GM21360 (cell line): ENCODE data around the gene ERAP2.
"Not testable (repeated sequence)": the region's sequence is repeated elsewhere in the genome, so short reads cannot be mapped to it uniquely, and the experiment has no call there.

Experiments
- ATAC-seq: cut with Tn5 transposase; IDR thresholded peaks from one replicate; pipeline ENCODE4 v1.9.1; 2021; ENCODE audit warnings: mild to moderate bottlenecking, moderate library complexity; ENCODE audit not compliant: unreplicated experiment

Gene ERAP2, protein sequence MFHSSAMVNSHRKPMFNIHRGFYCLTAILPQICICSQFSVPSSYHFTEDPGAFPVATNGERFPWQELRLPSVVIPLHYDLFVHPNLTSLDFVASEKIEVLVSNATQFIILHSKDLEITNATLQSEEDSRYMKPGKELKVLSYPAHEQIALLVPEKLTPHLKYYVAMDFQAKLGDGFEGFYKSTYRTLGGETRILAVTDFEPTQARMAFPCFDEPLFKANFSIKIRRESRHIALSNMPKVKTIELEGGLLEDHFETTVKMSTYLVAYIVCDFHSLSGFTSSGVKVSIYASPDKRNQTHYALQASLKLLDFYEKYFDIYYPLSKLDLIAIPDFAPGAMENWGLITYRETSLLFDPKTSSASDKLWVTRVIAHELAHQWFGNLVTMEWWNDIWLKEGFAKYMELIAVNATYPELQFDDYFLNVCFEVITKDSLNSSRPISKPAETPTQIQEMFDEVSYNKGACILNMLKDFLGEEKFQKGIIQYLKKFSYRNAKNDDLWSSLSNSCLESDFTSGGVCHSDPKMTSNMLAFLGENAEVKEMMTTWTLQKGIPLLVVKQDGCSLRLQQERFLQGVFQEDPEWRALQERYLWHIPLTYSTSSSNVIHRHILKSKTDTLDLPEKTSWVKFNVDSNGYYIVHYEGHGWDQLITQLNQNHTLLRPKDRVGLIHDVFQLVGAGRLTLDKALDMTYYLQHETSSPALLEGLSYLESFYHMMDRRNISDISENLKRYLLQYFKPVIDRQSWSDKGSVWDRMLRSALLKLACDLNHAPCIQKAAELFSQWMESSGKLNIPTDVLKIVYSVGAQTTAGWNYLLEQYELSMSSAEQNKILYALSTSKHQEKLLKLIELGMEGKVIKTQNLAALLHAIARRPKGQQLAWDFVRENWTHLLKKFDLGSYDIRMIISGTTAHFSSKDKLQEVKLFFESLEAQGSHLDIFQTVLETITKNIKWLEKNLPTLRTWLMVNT

DNA sequence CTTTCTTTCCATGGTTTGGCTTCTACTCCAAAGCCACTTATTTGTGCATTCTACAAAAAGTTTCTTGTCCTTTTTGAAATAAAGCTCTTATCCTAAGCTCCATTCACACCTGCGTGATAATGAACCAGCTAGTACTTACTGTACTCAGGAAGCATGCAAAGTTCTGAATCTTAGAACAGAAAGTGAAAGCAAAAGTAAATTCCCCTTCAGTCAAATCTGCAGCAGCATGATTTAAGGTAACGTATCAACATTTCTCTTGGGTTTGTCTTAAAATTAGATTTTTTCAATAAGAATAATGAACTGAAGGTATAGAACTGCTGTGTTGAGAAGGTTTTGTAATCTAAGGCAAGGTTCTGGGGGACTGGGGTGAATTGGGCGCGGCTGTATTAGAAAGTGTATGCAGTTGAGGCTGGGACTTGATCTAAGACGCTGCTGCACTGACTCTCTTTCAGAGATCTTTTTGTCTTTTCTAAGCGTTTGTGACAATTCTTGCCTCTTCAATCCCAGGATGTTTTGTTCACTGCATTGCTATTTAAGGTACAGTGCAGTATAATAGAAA is at the start of gene ERAP2:
Gene ERAP2, plus strand, starts transcription at position 209 of the 559 bp plus-strand sequence. CDS start 3,186 bp downstream, outside the sequence.
- ATAC-seq = peak; percentile 41

DNA sequence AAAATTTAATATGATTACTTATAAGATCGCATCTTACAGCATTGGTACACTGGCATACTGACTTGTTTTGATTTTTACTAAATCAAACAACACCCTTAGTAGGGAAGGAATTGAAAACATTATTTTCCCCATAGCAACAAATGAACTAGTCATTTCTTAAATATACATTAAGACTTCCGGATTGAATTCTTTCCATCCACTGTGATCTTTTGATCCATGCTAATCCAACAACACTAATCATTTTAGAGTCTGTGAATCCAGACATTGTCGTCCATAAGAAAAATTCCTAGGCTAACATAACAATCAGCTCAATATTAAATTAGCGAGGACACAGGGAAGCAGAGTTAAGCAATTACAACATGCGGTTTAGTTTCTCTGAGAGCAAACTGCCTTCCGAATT is 47.0 kb upstream of the ERAP2 start:
- no peak for ATAC-seq

DNA sequence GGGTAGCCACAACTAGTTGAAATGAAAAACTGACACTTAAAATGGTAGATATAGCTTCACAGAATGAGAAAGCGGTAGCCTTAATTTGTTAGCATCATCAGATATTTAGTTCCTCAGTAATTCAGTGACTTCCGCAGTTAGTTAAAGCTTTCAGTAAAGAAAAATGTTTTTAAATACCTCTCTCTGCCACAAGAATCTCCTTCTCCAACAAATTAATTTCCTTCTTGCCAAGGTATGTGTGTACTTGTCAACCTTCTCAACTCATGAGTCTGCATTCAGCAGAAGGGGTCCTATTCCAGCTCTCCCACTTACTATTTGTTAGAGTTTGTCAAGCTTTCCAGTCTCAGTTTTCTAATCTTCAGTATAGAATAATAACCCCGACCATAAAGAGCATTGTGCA is 42.3 kb upstream of the ERAP2 start:
- ATAC-seq = no peak

DNA sequence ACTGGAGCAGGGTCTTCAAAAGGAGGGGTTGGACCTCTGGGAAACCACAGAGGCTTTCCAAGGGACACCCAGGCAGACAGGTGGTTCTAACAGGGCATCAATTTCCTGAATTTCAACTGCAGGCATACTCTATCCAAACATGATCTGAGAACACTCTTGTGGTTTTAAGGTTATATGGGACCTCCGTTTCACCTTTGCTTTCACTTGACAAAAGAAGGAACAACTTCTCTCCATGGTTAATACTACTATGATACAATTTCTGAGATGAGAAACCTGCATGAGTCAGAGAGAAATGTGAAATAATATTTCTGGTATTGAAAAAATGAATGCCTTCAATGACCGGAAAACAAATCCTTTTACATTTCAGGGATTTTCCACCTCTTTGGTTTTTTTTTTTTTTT is 40.5 kb upstream of the ERAP2 start:
- ATAC-seq = no peak

DNA sequence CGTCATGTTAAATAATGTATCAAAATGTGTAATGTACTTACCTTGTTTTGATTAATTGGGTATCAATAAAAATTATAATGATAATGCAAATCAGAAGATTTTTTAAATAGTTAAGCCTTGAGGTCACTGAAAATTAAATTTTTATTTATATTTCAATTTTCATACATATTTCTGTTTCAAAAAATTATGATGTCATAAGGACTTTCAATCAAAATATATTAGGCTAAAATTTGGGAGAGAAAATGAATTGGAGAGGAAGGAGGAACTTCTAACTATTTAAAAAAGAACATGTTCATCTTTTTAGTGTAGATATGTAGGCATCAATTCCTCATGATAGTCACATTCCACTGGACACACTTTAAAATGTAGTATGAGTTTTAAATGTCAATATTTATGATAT is 39.5 kb upstream of the ERAP2 start:
- ATAC-seq = no peak

DNA sequence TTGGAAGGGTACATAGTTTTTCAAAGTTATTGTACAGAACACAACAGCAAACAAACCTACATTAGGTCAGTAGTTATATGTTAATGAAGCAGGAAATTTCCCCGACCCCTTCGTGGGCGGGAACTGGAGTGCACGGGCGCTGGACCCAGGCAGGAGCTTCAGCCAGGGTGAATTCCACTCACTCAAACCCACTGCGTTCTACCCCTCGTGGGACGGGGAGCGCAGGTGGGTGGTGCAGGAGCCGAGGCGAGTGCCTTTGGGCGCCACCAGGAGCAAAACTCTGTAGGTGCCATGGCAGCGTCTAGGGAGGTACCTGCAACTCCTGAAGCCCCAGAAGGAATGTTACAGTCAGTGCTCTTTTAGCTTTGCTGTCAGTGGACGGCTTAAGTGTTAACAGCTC is 39.0 kb upstream of the ERAP2 start:
- ATAC-seq = no peak

DNA sequence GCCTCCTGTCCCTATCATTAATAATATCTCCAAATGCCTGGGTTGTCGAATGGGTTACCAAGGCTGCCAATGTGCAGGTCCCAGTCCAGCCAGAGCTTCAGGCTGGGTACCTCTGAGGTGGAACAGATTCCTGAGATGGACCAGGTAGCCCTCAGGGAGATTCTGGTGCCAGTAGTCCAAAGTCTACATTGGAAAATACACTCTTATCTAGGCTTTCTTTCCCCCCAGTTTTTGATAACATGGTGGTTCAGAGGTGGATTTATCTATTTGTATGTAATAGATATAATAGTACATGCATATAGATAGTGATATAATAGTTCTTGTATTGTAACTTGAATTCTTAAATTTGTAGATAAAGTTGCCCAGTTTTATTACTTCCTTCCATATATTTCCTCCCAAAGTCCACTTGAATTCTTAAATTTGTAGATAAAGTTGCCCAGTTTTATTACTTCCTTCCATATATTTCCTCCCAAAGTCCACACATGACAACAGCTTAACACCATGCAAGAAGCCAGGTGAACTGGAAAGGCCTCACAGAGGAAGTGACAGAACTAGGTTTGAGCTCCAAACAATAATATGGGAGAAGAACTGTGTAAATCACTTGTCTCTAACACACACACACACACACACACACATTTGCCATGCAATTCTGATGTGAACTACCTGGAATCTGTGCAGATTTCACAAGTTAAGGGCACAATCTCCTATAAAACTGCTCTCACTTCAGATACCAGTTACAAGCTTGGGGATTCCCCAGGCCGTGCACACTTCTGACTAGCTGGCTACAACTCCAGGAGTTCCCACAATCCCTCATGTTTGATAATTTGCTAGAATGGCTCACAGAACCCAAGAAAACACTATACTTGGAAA is 37.9 kb upstream of the ERAP2 start:
- no peak for ATAC-seq

DNA sequence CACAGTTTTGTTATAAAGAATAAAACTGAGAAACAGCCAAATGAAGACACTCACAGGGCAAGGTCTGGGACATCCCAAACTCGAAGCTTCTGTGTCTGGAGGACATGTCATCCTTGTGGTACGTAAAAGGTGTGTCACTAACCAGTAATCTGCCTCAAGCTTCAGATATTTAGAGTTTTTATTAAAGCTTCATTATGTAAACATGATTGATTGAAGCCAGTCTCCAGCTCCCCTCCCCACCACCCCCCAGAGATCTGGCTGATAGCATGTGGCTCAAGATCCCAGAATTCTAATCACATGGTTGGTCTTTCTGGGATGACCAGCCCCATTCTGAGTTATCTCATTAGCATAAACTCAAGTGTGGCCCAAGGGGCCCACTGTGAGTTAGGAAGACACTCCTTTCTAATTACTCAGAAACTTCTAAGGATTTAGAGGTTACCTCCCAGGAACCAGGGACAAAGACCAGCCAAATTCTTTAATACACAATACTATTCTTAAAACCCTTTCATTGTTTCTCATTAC is 37.2 kb upstream of the ERAP2 start:
- ATAC-seq = no peak

DNA sequence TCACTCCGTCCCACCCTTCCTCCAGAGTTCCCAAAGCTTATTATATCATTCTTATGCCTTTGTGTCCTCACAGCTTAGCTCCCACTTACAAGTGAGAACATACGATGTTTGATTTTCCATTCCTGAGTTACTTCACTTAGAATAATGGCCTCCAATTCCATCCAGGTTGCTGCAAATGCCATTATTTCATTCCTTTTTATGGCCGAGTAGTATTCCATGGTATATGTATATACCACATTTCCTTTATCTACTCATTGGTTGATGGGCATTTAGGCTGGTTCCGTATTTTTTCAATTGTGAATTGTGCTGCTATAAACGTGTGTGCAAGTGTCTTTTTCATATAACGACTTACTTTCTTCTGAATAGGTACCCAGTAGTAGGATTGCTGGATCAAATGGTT is 34.4 kb upstream of the ERAP2 start:
- ATAC-seq = not testable (repeated sequence)

DNA sequence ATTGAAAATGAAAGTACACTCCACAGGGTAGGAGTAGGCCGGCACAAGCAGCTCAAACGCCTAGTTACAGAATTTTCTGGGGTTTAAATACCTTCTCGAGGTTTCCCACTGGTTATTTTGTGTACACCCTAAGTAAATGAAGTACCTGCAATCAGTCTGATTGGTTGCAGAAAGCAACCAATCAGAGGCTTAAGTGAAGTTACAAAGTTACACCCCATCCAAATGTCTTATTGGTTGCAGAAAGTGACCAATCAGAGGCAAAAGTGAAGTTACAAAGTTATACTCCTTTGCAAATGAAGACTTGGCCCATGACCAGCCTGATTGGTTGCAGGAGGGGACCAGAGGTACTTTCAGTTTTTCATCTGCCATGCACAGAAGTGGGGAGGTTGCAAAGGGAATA is 33.2 kb upstream of the ERAP2 start:
- no peak for ATAC-seq

DNA sequence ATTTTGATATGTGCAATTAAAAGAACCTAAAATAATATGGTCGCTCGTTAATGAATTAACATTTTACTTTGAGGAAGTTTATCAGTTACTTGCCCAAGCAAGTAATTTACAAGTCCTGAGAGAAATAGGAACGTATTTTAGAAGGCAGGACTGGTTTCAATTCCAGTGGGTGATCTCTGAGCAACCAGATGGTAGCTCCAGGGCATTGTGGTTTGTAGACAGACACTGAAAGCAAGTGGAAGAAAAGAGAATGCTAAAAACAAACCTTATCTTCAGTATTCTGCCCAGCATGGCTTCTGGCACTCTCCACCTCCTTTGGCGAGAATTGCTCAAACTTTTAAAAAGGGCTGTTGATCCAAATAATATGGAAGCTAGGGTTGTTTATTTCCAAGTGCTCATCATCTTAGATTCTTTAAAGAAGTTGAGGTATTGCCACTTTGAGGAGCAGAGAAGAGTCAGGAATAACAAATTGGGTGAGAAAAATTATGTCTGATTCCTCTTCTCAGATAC is 31.8 kb upstream of the ERAP2 start:
- no peak for ATAC-seq

DNA sequence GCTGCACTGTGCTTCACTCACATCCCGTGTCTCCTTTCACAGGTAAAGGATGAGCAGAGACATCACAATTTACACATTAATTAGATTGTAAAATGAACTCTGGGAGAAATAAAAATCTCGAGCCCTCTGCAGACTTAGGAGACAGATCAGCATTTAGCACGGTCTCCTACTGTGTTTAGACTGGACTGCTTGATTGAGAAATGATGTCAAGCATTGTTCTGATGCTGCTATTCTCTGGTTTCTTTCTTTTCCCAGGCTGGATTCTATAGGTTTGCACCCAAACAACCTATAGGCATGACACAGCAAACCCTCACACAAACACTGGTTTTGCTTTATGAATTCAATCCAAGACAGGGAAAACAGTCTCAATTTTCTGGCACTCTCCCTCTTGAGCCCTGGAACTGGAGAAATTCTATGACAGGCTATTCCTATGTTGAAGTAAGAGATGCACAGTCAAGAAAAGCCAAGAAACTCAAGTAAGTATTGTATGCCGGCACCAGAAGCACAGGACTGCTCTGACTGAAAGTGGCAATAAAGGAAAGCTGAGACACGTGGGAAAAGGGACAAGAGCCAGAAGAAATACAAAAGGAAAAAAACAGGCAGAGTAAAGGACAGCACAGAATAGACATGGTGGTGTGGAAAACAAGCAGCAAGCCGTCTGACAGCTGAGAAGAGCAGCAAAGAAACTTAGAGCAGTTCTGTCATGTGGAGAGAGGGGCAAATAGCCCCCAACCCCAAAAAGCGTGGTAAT is 24.8 kb upstream of the ERAP2 start:
- no peak for ATAC-seq

DNA sequence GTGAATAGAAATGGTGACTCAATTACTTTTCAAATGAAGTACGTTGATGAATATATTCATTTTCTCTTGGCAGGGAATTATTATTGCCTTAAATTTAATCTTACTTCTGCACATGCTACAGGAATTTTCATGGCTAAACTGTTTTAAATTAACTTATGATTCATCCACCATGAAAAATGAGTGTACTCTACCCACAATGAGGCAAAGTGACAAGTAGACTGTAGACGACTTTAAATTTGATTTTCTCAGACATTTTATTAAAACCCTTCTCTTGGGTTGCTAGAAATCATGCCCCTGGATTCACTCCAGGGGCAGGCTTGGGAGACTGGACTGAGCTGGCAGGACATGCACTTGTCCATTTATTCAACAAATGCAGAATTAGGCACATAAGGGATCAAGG is 23.5 kb upstream of the ERAP2 start:
- no peak for ATAC-seq

DNA sequence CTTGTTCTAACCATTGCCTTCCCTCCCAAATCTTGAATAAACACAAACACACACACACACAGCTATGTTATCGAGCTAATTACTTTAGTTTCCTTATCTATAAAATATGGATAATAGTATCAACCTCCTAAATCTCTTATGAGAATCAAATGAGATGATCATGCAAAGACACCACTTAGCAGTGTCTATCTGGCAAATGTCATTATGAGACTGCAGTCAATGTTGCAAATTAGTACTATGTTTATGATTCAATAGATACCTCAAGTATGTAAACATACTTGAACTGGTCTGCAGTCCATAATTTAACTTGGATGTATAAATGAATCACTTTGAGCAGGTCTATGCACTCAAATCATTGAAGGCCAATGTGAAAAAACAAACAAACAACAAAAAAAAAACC is 22.2 kb upstream of the ERAP2 start:
- no peak for ATAC-seq

DNA sequence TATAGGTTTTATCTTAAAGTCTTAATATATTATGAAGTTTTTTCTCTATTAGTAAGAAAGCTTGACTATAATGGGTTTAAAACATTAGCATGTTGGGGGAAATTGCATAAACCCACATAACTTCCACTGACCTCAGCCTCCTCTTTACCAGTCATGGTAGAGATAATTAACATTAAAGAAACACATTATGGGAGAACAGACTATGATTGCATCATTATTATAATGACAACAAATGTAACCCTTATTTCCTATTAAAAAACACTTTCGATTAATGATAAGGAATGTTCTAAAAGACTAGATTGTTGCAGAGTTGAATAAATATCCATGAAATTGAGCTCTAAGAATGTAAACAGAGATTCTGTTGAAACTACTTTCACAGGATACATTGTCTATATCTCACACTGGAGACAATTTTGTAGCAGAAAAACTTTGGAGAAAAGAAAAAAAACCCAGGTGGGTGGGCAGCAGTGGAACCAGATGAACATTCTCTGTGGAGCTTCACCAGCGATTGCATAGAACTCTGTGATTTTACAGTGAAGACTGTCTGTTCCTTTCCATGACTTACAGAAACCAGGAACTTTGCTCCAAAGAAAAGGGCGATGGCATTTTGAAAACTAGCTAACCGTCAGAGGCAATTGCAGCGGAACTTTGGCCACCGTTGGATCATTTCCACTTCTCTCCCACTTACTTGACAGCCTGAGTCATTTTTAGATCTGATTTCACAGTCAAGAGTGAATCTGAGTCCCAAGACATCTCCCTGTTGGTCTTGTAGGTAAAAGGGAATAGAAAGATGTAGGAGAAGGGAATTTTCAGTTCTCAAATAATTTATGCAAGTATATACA is 21.0 kb upstream of the ERAP2 start:
- no peak for ATAC-seq

DNA sequence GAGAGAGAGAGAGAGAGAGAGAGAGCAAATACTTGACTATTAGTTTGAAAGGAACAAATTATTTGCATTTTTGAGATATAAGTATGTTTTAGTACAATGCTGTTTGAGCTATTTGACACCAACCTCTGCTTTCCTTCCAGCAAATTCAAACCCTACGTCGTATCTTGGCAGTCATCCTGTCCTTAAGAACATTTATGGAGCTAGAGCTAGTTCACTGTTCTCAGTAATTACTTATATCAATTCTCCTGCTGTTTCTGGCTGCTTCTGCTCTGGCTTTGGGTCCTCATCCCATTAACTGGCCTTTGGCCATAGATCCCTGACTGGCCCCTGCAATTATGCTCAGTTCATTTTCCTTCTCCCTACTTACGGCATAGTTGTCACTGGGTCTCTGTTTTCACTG is 19.9 kb upstream of the ERAP2 start:
- ATAC-seq = no peak

DNA sequence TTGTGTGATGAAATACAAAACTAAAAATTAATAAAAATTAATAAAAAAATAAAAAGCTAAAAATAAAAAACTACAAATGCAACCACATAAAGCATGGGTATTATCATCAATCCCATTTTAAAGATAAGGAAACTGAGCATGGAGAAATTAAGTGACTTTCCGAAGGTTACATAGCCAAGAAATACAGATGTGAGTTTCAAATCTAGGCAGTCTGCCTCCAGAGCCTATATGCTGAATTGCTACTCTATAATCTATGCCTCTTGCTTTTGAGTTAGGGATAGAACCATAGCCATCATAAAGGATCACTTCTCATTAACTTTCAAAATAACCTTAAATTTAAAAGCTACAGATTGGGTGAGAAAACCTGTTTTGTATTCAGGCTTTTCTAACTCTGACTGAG is 18.8 kb upstream of the ERAP2 start:
- no peak for ATAC-seq

DNA sequence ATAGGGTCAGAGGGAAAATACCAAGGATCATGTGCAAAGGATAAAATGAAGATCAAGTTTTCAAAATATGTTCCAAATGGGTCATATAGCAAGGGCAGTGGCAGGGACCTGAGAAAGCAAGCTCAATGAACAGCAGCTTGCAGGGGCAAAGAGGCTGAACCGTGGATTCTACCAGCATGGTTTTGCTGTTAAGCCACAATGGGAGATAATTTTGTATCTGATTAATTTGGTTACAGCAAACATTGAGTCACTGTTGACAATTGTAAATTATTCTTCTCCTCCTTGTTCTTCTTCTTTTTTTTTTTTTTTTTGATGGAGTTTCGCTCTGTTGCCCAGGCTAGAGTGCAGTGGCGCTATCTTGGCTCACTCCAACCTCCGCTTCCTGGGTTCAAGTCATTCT is 18.4 kb upstream of the ERAP2 start:
- no peak for ATAC-seq

DNA sequence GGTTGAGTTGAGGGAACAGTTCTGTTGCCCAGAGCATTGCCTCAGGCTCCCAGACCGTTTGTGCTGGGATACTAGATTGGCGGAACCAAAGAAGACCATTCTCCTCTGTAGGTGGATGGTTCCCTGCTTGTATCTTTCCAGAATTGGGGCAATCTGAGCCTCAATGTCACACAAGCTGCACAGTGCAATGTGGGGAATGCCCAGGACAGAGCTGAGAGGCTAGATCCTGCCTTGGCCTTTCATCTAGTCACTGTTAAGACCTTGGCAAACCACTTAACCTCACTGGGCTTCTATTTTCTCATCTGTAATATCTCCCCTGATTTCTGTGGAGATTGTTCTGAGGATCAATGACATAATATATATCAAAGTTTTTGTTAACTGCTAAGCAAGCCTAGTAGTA is 16.9 kb upstream of the ERAP2 start:
- ATAC-seq = no peak
